Esophagus (tissue), 2 donors: ENCODE data around the gene PAQR8. TPM values are rescaled to one million over a fixed set of nuclear protein-coding genes. Genes with fewer than 3 reads are reported as not detected.
"Not testable (repeated sequence)": the region's sequence is repeated elsewhere in the genome, so short reads cannot be mapped to it uniquely, and the experiment has no call there.

ENCODE experiments used
- H3K27ac ChIP-seq, 2 donors: one replicate each; pipeline ENCODE4 v1.5.1; 2013; ENCODE audit warnings: low read depth in 2 of 2, mild to moderate bottlenecking in 2 of 2, inconsistent platforms in 1 of 2, low read length in 1 of 2, moderate library complexity in 1 of 2
- H3K27me3 ChIP-seq, 2 donors: one replicate each; pipeline ENCODE4 v1.6.1; 2013; ENCODE audit warnings: low read length in 2 of 2, control low read depth in 1 of 2, mild to moderate bottlenecking in 1 of 2; ENCODE audit not compliant: insufficient read depth in 2 of 2, control insufficient read depth in 1 of 2
- H3K36me3 ChIP-seq, 2 donors: one replicate each; pipeline ENCODE4 v1.6.1; 2013; ENCODE audit warnings: low read length in 1 of 2; ENCODE audit not compliant: control insufficient read depth in 2 of 2, insufficient read depth in 2 of 2
- H3K4me1 ChIP-seq, 2 donors: one replicate each; pipeline ENCODE4 v1.6.1; 2013; ENCODE audit warnings: low read length in 1 of 2; ENCODE audit not compliant: control insufficient read depth in 2 of 2, insufficient read depth in 2 of 2
- H3K4me3 ChIP-seq, 2 donors: one replicate each; pipeline ENCODE4 v1.5.1; 2013; ENCODE audit warnings: low read length in 2 of 2, mild to moderate bottlenecking in 2 of 2, low read depth in 1 of 2, moderate library complexity in 1 of 2
- H3K9me3 ChIP-seq, 2 donors: one replicate each; pipeline ENCODE4 v1.6.1; 2013; ENCODE audit warnings: mild to moderate bottlenecking in 2 of 2, low read depth in 1 of 2, low read length in 1 of 2, moderate library complexity in 1 of 2; ENCODE audit not compliant: control insufficient read depth in 2 of 2, insufficient read depth in 1 of 2
- WGBS, 2 donors: extraction: QIAGEN DNeasy Blood & Tissue Kit; methylation state at CpG; one replicate each; pipeline ENCODE4 v1.1.7; 2013; 5-methylcytosine and 5-hydroxymethylcytosine counted together
- polyA plus RNA-seq, 2 donors: library from polyadenylated mRNA; stranded (reverse); fragments of 200-250 nt; gene quantifications; one replicate each; pipeline ENCODE4 v1.2.3, GENCODE V29; 2013
- donor health status: healthy with polysubstance abuse.
- donor health status: Bipolar disorder and iron deficiency.

The PAQR8 gene
- polyA plus RNA-seq, 2 donors: 5.1 to 7.7 TPM

DNA sequence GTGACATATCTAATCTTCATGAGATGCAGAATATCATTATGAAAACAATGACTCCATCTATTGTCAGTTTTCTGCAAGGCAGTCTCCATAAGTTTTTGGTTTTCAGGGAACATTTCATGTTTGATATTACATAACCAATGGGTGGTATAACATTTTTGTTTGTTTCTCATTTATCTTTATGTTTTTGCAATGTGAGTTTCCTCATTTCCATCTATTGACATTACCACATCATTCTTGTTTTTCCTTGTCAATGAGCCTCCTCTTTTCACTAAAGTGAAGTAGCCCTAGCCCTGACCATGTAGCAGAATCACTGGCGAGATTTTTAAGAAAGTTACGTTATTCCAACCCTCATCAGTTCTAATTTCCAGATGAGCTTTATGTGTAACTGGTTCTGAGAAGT lies 62.6 kb downstream of the PAQR8 start:
- H3K27ac ChIP-seq: no peak overlapping the region
- H3K9me3 ChIP-seq: no peaks in the 10 kb centered on the region
- peaks cover 0 to 3% of the 10 kb centered on the region in 2 donors for H3K4me1 ChIP-seq
- 91 to 97% methylated on average over 2 of the region's 2 CpGs for WGBS, 2 donors
- no peak overlapping the region for H3K4me3 ChIP-seq
- no peaks in the 10 kb centered on the region for H3K27me3 ChIP-seq
- no peaks in the 10 kb centered on the region for H3K36me3 ChIP-seq

DNA sequence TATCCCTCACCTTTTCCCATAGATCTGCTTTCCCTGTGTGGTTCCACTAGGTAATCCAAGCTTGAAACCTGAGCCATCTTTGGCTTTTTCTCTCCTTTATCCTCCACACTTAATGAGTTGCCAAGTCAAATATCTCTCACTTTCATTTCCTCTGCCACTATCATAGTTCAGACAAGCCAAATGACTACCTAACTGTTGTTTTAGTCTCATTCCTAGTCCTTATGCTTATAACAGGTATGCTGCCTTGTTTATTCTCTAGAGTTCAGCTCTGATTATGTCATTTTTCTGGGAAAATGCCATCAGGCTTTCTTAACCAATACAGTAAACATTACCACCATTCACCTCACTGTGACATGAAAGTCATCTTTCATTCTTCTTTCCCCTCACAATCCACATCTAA lies 64.7 kb downstream of the PAQR8 start:
- Histone ChIP-seq H3K9me3 (no peaks in the 10 kb centered on the region), H3K27me3 (no peaks in the 10 kb centered on the region), H3K27ac (no peak overlapping the region), H3K36me3 (no peaks in the 10 kb centered on the region), H3K4me1 (no peaks in the 10 kb centered on the region), H3K4me3 (no peak overlapping the region)

DNA sequence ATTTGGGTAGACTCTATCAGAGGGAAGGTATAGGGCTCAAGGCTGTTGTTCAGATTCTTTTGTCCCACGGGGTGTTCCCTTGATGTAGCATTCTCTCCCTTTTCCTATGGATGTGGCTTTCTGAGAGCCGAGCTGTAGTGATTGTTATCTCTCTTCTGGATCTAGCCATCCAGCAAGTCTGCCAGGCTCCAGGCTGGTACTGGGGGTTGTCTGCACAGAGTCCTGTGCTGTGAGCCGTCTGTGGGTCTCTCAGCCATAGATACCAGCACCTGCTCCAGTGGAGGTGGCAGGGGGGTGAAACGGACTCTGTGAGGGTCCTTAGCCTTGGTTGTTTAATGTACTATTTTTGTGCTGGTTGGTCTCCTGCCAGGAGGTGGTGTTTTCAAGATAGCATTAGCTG lies 71.3 kb downstream of the PAQR8 start:
- not testable (repeated sequence) for H3K27ac ChIP-seq, H3K9me3 ChIP-seq, H3K36me3 ChIP-seq, H3K4me3 ChIP-seq, H3K4me1 ChIP-seq, H3K27me3 ChIP-seq
- 82 to 93% methylated on average over 4 of the region's 4 CpGs for WGBS, 2 donors

DNA sequence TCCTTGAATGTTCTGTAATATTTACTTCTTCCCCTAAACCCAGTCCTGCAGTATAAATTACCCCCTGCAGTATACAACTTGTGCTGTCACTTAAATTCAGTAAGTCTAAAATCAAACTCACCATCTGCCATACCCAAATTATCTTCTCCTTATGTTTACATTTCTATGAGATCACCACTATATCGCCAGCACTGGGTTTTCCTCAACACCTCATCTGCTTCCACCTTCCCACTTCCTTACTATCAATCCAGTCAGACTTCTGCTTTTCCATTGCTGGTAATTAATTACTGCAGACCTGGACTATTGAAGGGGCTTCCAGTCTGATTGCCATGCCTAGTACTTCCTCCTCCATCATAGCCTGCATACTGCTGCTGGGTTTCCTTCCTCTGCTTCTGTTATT lies 73.4 kb downstream of the PAQR8 start:
- Histone ChIP-seq H3K4me1 (no peaks in the 10 kb centered on the region), H3K27me3 (no peaks in the 10 kb centered on the region), H3K9me3 (no peaks in the 10 kb centered on the region), H3K4me3 (no peak overlapping the region), H3K27ac (no peak overlapping the region), H3K36me3 (no peaks in the 10 kb centered on the region)
- 53 to 74% methylated on average over 1 of the region's 1 CpG for WGBS, 2 donors

DNA sequence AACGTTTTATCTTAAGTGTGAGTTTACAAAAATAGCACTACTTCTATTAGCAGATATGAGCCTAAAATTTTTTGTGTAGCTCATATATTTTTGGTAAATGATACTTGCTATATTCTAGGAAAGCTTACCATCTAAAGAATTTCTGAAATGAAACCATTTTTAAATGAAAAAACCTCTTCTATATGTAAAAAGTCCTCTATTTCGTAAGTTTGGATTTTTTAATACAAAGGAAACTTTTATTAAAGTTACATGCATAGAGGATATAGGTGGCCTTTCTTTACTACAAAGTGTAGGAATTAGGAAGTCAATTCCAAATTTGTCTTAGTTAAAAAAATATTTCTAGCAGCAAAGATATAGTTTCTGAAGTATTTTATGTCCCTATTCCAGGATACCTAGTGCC lies 77.0 kb downstream of the PAQR8 start:
- Histone ChIP-seq H3K27me3 (no peaks in the 10 kb centered on the region), H3K9me3 (no peaks in the 10 kb centered on the region), H3K4me1 (no peaks in the 10 kb centered on the region), H3K36me3 (no peaks in the 10 kb centered on the region), H3K27ac (no peak overlapping the region), H3K4me3 (no peak overlapping the region)
- 80 to 90% methylated on average over 2 of the region's 2 CpGs for WGBS, 2 donors

DNA sequence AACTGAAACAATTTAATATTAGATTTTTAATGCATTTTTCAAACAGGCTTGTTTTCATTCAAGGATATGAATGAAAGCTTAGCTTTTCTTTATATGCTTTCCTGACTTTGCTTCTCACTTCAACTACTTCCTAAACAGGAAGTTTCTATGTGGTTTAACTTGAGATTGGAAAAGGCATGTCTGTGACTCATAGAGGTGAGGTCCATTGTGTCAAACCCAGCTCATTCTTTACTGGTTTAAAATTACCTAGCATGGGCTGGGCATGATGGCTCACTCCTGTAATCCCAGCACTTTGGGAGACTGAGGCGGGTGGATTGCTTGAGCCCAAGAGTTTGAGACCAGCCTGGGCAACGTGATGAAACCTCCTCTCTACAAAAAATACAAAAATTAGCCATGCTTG lies 92.6 kb downstream of the PAQR8 start:
- Histone ChIP-seq H3K9me3 (no peaks in the 10 kb centered on the region), H3K36me3 (no peaks in the 10 kb centered on the region), H3K4me1 (no peaks in the 10 kb centered on the region), H3K27ac (peak overlapping the region in 1 of 2 donors; percentile 69), H3K4me3 (no peak overlapping the region), H3K27me3 (no peaks in the 10 kb centered on the region)
- WGBS, 2 donors: 52 to 57% methylated on average over 2 of the region's 2 CpGs

DNA sequence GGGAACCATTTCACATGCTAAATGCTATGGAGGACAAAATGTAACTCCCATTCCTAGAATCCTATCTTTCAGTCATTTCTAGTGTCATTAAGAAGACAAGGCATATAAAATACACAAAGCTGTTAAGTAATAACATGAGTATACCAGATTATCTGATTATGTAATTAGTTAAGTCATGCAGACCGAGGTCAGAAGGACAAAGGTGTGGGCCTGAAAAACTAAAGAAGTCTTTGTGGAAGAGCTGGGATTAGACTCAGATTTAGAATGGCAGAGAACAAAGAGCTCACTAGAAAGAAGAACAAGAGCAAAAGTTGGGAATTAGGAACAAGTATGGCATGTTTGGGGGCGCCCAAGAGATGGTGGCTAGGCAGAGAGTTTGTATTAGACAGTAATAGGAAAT lies 95.1 kb downstream of the PAQR8 start:
- WGBS, 2 donors: 82 to 84% methylated on average over 2 of the region's 2 CpGs
- no peaks in the 10 kb centered on the region for H3K36me3 ChIP-seq
- H3K4me3 ChIP-seq: no peak overlapping the region
- H3K27me3 ChIP-seq: no peaks in the 10 kb centered on the region
- H3K27ac ChIP-seq: no peak overlapping the region
- no peaks in the 10 kb centered on the region for H3K4me1 ChIP-seq
- no peaks in the 10 kb centered on the region for H3K9me3 ChIP-seq

Other genes starting within 250 kb of the PAQR8 start
- under 1 TPM in 1 of 2 donors, not detected in 1; 0.05 TPM for gene IL17A, start 175.8 kb upstream of the PAQR8 start, polyA plus RNA-seq
- under 1 TPM in 1 of 2 donors, not detected in 1; 0.16 TPM for gene IL17F, start 117.7 kb upstream of the PAQR8 start, polyA plus RNA-seq
- gene MCM3, start 77.4 kb upstream of the PAQR8 start, polyA plus RNA-seq: 10 to 100 TPM; 18.0 to 40.7 TPM
- 10 to 100 TPM in 1 of 2 donors, 1 to 10 TPM in 1; 8.4 to 14.4 TPM for gene EFHC1, start 58.2 kb downstream of the PAQR8 start, polyA plus RNA-seq
- 1 to 10 TPM; 1.0 to 1.8 TPM for gene TRAM2, start 214.9 kb downstream of the PAQR8 start, polyA plus RNA-seq